IPS-NIHi7 (cell line): ENCODE data around the gene RUNX1.
A peak's percentile ranks its signal among the peaks of the same experiment; 100 is the strongest.

ENCODE experiments used
- DNase-seq: peaks from one replicate; pipeline ENCODE4 v3.0.0; 2012; ENCODE audit warnings: mixed read lengths; ENCODE audit errors: extremely low spot score

Gene RUNX1

GRCh38 chr21:34900376-34900775 lies 148.7 kb downstream of the RUNX1 start:
- no peak for DNase-seq

- no peak for DNase-seq
Observed at GRCh38 chr21:34899760-34900159, 149.3 kb downstream of the RUNX1 start.

GRCh38 chr21:34899302-34899701 lies 149.8 kb downstream of the RUNX1 start:
- DNase-seq = no peak

- no peak for DNase-seq
Observed at GRCh38 chr21:34897828-34898227, 151.3 kb downstream of the RUNX1 start.

- DNase-seq = no peak
Observed at GRCh38 chr21:34894401-34894800, 154.7 kb downstream of the RUNX1 start.

- no peak for DNase-seq
Observed at GRCh38 chr21:34892209-34892608, 156.9 kb downstream of the RUNX1 start.

- no peak for DNase-seq
Observed at GRCh38 chr21:34891613-34891943, 157.5 kb downstream of the RUNX1 start.

- peak; percentile 20 for DNase-seq
Observed at GRCh38 chr21:34890724-34891612, 158.1 kb downstream of the RUNX1 start.

GRCh38 chr21:34890470-34890723 lies 158.7 kb downstream of the RUNX1 start:
- DNase-seq = no peak

GRCh38 chr21:34889676-34890469 lies 159.2 kb downstream of the RUNX1 start:
- DNase-seq = peak; percentile 77

- no peak for DNase-seq
Observed at GRCh38 chr21:34889320-34889675, 159.8 kb downstream of the RUNX1 start.

GRCh38 chr21:34888569-34889319 lies 160.4 kb downstream of the RUNX1 start:
- peak; percentile 92 for DNase-seq

- peak; percentile 41 for DNase-seq
Observed at GRCh38 chr21:34887725-34888568, 161.2 kb downstream of the RUNX1 start.

- no peak for DNase-seq
Observed at GRCh38 chr21:34887105-34887442, 162.0 kb downstream of the RUNX1 start.

GRCh38 chr21:34886240-34887104 lies 162.6 kb downstream of the RUNX1 start:
- no peak for DNase-seq

GRCh38 chr21:34885626-34886239 lies 163.4 kb downstream of the RUNX1 start:
- DNase-seq = peak; percentile 35

GRCh38 chr21:34885125-34885524 lies 164.0 kb downstream of the RUNX1 start:
- DNase-seq = no peak

- DNase-seq = no peak
Observed at GRCh38 chr21:34884346-34884929, 164.7 kb downstream of the RUNX1 start.

- DNase-seq = no peak
Observed at GRCh38 chr21:34883491-34884271, 165.4 kb downstream of the RUNX1 start.
